ENCODE measurements around the gene CGGBP1. TPM values are rescaled to one million over a fixed set of nuclear protein-coding genes. Genes with fewer than 3 reads are reported as not detected.

The CGGBP1 gene
- total RNA-seq, 2 donors from 2014 or later, result 40.8 to 40.9 TPM

Other genes starting within 250 kb of the CGGBP1 start
- 1 to 10 TPM; 6.8 to 7.2 TPM for gene ZNF654, start 250 bp upstream of the CGGBP1 start, total RNA-seq
- 10 to 100 TPM; 12.0 to 12.5 TPM for gene C3orf38, start 91.0 kb upstream of the CGGBP1 start, total RNA-seq